IMR-90 (cell line): Measurements from ENCODE around the gene EPHB1. TPM values are rescaled to one million over a fixed set of nuclear protein-coding genes. Genes with fewer than 3 reads are reported as not detected.

ENCODE experiments used
- ATAC-seq: fragments of 200-7000 bp; cut with Tn5 transposase; 2 replicates; pipeline ENCODE4 v1.9.1; 2020; ENCODE audit warnings: low read depth, mild to moderate bottlenecking, moderate library complexity
- BruUV-seq: library from RNA; stranded (reverse); fragments of 400-500 nt; replicated peaks from 2 replicates; lab custom pipeline; 2021; lab: Mats Ljungman, UMichigan
- CTCF ChIA-PET: fragments of 300-600 bp; formaldehyde crosslinking; extraction: SDS; loops from one replicate; lab custom pipeline; 2021; ENCODE audit warnings: antibody characterized with exemption; lab: Yijun Ruan, JAX
- POLR2A ChIA-PET: fragments of 300-600 bp; sonication (Branson Sonifier 250); formaldehyde crosslinking; loops from one replicate; lab custom pipeline; 2022; ENCODE audit warnings: antibody characterized with exemption; ENCODE audit not compliant: unreplicated experiment; lab: Charles Lee
- DNase-seq: peaks from one replicate; pipeline ENCODE4 v3.0.0; 2013
- H2AFZ ChIP-seq: replicated peaks from 2 replicates; pipeline ENCODE3; 2013; ENCODE audit warnings: low read length, mild to moderate bottlenecking; ENCODE audit not compliant: poor library complexity
- H2AK5ac ChIP-seq: 2 replicates; pipeline ENCODE4 v1.6.1; 2013; ENCODE audit warnings: low read depth, low read length, inconsistent platforms
- H2AK9ac ChIP-seq: replicated peaks from 2 replicates; pipeline ENCODE3; 2013; ENCODE audit warnings: mild to moderate bottlenecking, low read depth, low read length, moderate library complexity; ENCODE audit not compliant: poor library complexity
- H2BK120ac ChIP-seq: 2 replicates; pipeline ENCODE4 v1.6.1; 2013; ENCODE audit warnings: low read depth, low read length, inconsistent platforms
- H2BK15ac ChIP-seq: 3 replicates; pipeline ENCODE4 v1.6.1; 2013; ENCODE audit warnings: low read depth, low read length, inconsistent platforms
- H2BK20ac ChIP-seq: 2 replicates; pipeline ENCODE4 v1.6.1; 2013; ENCODE audit warnings: low read depth, mild to moderate bottlenecking, inconsistent platforms, low read length, moderate library complexity
- H2BK5ac ChIP-seq: 2 replicates; pipeline ENCODE4 v1.6.1; 2013; ENCODE audit warnings: mild to moderate bottlenecking, low read depth, low read length, inconsistent platforms; ENCODE audit not compliant: poor library complexity, severe bottlenecking
- H3K14ac ChIP-seq: replicated peaks from 2 replicates; pipeline ENCODE4 v1.6.1; 2013; ENCODE audit warnings: low read depth, low read length, inconsistent platforms
- H3K18ac ChIP-seq: 2 replicates; pipeline ENCODE4 v1.6.1; 2013; ENCODE audit warnings: low read depth, low read length, control low read depth
- H3K23ac ChIP-seq: 2 replicates; pipeline ENCODE4 v1.6.1; 2013; ENCODE audit warnings: low read depth, low read length, inconsistent platforms
- H3K27ac ChIP-seq: 2 replicates; pipeline ENCODE4 v1.5.1; 2013; ENCODE audit warnings: mild to moderate bottlenecking, control low read depth, low read length; ENCODE audit not compliant: insufficient read depth
- H3K27me3 ChIP-seq: 2 replicates; pipeline ENCODE4 v1.6.1; 2013; ENCODE audit warnings: low read length; ENCODE audit not compliant: control insufficient read depth, insufficient read depth
- H3K36me3 ChIP-seq: 2 replicates; pipeline ENCODE4 v1.6.1; 2013; ENCODE audit warnings: low read length, mixed read lengths; ENCODE audit not compliant: control insufficient read depth, insufficient read depth
- H3K4ac ChIP-seq: 2 replicates; pipeline ENCODE4 v1.6.1; 2013; ENCODE audit warnings: low read depth, low read length, inconsistent platforms
- H3K4me1 ChIP-seq: 2 replicates; pipeline ENCODE4 v1.6.1; 2013; ENCODE audit warnings: low read length, mixed read lengths; ENCODE audit not compliant: control insufficient read depth, insufficient read depth
- H3K4me2 ChIP-seq: 2 replicates; pipeline ENCODE4 v1.6.1; 2013; ENCODE audit warnings: low read depth, mild to moderate bottlenecking, control low read depth, low read length, moderate library complexity
- H3K4me3 ChIP-seq: 2 replicates; pipeline ENCODE4 v1.5.1; 2013; ENCODE audit warnings: low read depth, mild to moderate bottlenecking, control low read depth, low read length, moderate library complexity; ENCODE audit not compliant: insufficient read depth
- H3K56ac ChIP-seq: 2 replicates; pipeline ENCODE4 v1.6.1; 2013; ENCODE audit warnings: low read length, inconsistent platforms; ENCODE audit not compliant: insufficient read depth; ENCODE audit errors: extremely low read depth
- H3K79me1 ChIP-seq, 2 experiments: 2 replicates each; pipeline ENCODE4 v1.6.1; 2013; ENCODE audit warnings: low read length in 2 of 2, inconsistent platforms in 1 of 2, low read depth in 1 of 2
- H3K9ac ChIP-seq: 2 replicates; pipeline ENCODE4 v1.6.1; 2013; ENCODE audit warnings: low read depth, low read length, control low read depth
- H3K9me1 ChIP-seq: 2 replicates; pipeline ENCODE4 v1.6.1; 2013; ENCODE audit warnings: low read length, inconsistent platforms; ENCODE audit not compliant: insufficient read depth
- H3K9me3 ChIP-seq: 2 replicates; pipeline ENCODE4 v1.6.1; 2013; ENCODE audit warnings: low read length; ENCODE audit not compliant: control insufficient read depth, insufficient read depth
- H4K20me1 ChIP-seq: 2 replicates; pipeline ENCODE4 v1.6.1; 2013; ENCODE audit warnings: low read length, inconsistent platforms; ENCODE audit not compliant: insufficient read depth
- H4K5ac ChIP-seq: 2 replicates; pipeline ENCODE4 v1.6.1; 2013; ENCODE audit warnings: mild to moderate bottlenecking, low read depth, low read length, control low read depth
- H4K8ac ChIP-seq, 2 experiments: 2 replicates each; pipeline ENCODE4 v1.6.1; 2013; ENCODE audit warnings: low read depth in 2 of 2, low read length in 2 of 2, control low read depth in 1 of 2, inconsistent platforms in 1 of 2
- H4K91ac ChIP-seq: 2 replicates; pipeline ENCODE4 v1.6.1; 2013; ENCODE audit warnings: low read depth, low read length, inconsistent platforms; ENCODE audit not compliant: insufficient read depth
- POLR2A ChIP-seq: IDR thresholded peaks from 2 replicates; pipeline ENCODE4 v1.6.1; 2012; ENCODE audit warnings: mild to moderate bottlenecking, low read depth, low read length
- WGBS, 2 experiments: methylation state at CpG; one replicate each; pipeline versions ENCODE4 v1.1.5 to v1.1.7; 2013; ENCODE audit warnings: missing lambda C conversion rate in 2 of 2; ENCODE audit not compliant: insufficient read length in 1 of 2; ENCODE audit errors: extremely low coverage in 2 of 2; 5-methylcytosine and 5-hydroxymethylcytosine counted together
- dilution Hi-C: fragments of 300-500 bp; cut with HindIII; formaldehyde crosslinking; loops from one replicate; pipeline ENCODE4 v1.14.3; 2018; ENCODE audit warnings: low sequenced_read_pairs; ENCODE audit not compliant: unreplicated experiment
- in situ Hi-C: fragments of 300-500 bp; cut with MboI; formaldehyde crosslinking; loops from 3 replicates; pipeline ENCODE4 v1.14.3; 2019; ENCODE audit warnings: low sequenced_read_pairs, inconsistent platforms, mixed read lengths
- intact Hi-C: fragments of 100-400 bp; cut with micrococcal nuclease; formaldehyde crosslinking; loops from 2 replicates; pipeline ENCODE4 v1.10.0; 2022
- polyA plus RNA-seq, 3 experiments: library from polyadenylated mRNA; depleted of rRNA; stranded (reverse); fragments of >200 nt; gene quantifications; 2 replicates each; pipeline ENCODE4 v1.2.3, GENCODE V29; 2012; ENCODE audit warnings: low replicate concordance in 1 of 3
- total RNA-seq: library from RNA; depleted of rRNA; stranded (reverse); fragments of >200 nt; gene quantifications from 2 replicates; pipeline ENCODE4 v1.2.3, GENCODE V29; 2012

Gene EPHB1
- total and polyA plus RNA-seq, 2 of the 4 experiments (the other 2 are of a cell fraction) = 0.17 to 0.36 TPM

GRCh38 chr3:135262441-135262840 lies 467.4 kb downstream of the EPHB1 start:
- H3K23ac ChIP-seq = no peak overlapping the region
- H2BK15ac ChIP-seq = no peak overlapping the region
- ChIA-PET POLR2A (no interaction called here), CTCF (no interaction called here)
- H3K56ac ChIP-seq = no peak overlapping the region
- H4K8ac ChIP-seq = no peak overlapping the region
- H3K4me3 ChIP-seq = no peak overlapping the region
- H2BK120ac ChIP-seq = no peak overlapping the region
- H3K4ac ChIP-seq = no peak overlapping the region
- H3K9me1 ChIP-seq = no peaks in the 10 kb centered on the region
- H3K79me1 ChIP-seq = no peaks in the 10 kb centered on the region
- no peak for ATAC-seq
- dilution Hi-C loops (no loop called here), in situ Hi-C loops (no loop called here), intact Hi-C loops (no loop called here)
- H3K18ac ChIP-seq = no peak overlapping the region
- no peak for TF ChIP-seq POLR2A
- no peaks in the 10 kb centered on the region for H3K36me3 ChIP-seq
- no peak overlapping the region for H4K5ac ChIP-seq
- no peaks in the 10 kb centered on the region for H3K4me1 ChIP-seq
- no peak overlapping the region for H3K27ac ChIP-seq
- DNase-seq = no peak
- H2AK5ac ChIP-seq = no peak overlapping the region
- no peak overlapping the region for H3K14ac ChIP-seq
- no peak overlapping the region for H2AK9ac ChIP-seq
- no peak overlapping the region for H4K91ac ChIP-seq
- H4K20me1 ChIP-seq = no peaks in the 10 kb centered on the region
- H2AFZ ChIP-seq = no peak overlapping the region
- H3K9me3 ChIP-seq = peaks cover 4% of the 10 kb centered on the region
- H2BK5ac ChIP-seq = no peak overlapping the region
- H2BK20ac ChIP-seq = no peak overlapping the region
- no peak overlapping the region for H3K9ac ChIP-seq
- no TSS peak for BruUV-seq
- no CpG with 5 or more reads among the region's 4 CpGs for whole genome bisulfite sequencing, 2 experiments
- no peak overlapping the region for H3K4me2 ChIP-seq
- H3K27me3 ChIP-seq = no peaks in the 10 kb centered on the region
